HG03571 (cell line): ENCODE measurements around the gene ZDHHC19.
"Not testable (repeated sequence)": the region's sequence is repeated elsewhere in the genome, so short reads cannot be mapped to it uniquely, and the experiment has no call there.

Experiments
- ATAC-seq: cut with Tn5 transposase; IDR thresholded peaks from one replicate; pipeline ENCODE4 v1.9.1; 2021; ENCODE audit not compliant: unreplicated experiment

The ZDHHC19 gene

DNA sequence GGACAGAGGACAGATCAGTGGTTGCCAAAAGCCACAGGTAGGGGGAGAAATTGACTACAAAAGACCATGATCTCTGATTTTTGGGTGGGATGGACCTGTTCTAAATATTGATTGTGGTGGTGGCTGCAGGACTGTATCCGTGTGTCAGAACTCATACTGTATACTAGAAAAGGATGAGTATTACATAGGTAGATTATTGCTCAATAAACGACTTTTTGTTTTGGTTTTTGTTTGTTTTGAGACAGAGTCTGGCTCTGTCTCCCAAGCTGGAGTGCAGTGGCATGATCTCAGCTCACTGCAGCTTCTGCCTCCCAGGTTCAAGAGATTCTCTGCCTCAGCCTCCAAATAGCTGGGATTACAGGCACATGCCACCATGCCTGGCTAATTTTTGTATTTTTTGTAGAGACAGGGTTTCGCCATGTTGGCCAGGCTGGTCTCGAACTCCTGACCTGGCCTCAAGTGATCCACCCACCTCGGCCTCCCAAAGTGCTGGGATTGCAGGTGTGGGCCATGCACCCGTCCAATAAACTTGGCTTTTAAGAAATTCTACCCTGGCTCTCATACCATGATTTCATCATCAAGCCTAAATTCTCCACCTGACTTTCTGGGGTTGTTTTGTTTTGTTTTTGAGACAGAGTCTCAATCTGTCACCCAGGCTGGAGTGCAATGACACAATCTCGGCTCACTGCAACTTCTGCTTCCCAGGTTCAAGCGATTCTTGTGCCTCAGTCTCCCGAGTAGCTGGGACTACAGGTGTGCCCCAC, 5.6 kb downstream of the ZDHHC19 start:
- ATAC-seq: not testable (repeated sequence)

DNA sequence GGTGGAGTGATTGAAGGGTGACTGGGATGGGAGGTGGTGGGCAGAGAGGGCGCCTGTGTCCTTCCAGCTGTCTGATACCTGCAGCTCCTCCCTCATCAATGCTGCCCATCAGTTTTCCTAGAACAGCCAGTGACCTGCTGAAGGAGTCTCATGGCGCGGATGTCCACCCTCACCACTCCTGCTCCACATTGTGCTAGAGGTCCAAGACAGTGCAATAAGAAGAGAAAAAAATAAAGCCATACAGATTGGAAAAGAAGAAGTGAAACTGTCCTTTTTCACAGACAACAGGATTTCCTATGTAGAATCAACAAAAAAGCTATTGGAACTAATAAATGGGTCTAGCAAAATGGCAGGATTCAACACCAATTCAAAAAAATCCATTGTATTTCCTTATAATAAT, 7.4 kb downstream of the ZDHHC19 start:
- ATAC-seq: no peak

DNA sequence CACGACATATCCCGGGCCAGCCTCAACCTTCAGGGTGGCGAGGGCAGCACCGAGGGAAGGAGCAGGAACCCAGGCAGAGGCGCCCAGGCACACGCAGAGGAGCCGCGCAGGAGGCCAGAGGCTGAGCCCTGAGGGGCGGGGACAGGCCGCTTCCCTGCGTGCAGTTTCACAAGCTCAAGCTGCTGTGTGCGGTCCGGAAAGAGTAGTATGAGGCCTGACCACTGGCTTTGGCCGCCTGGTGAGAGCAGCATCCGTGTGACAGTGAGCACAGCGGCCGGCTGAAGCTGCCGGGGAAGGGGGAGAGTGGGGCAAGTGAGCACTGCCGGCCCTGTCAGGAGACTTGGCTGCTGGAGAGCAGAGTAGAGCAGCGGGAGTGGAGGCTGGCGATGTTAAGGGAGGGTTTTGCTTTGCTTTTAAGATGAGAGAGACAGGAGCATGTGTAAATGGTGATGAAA, 8.7 kb downstream of the ZDHHC19 start:
- no peak for ATAC-seq

DNA sequence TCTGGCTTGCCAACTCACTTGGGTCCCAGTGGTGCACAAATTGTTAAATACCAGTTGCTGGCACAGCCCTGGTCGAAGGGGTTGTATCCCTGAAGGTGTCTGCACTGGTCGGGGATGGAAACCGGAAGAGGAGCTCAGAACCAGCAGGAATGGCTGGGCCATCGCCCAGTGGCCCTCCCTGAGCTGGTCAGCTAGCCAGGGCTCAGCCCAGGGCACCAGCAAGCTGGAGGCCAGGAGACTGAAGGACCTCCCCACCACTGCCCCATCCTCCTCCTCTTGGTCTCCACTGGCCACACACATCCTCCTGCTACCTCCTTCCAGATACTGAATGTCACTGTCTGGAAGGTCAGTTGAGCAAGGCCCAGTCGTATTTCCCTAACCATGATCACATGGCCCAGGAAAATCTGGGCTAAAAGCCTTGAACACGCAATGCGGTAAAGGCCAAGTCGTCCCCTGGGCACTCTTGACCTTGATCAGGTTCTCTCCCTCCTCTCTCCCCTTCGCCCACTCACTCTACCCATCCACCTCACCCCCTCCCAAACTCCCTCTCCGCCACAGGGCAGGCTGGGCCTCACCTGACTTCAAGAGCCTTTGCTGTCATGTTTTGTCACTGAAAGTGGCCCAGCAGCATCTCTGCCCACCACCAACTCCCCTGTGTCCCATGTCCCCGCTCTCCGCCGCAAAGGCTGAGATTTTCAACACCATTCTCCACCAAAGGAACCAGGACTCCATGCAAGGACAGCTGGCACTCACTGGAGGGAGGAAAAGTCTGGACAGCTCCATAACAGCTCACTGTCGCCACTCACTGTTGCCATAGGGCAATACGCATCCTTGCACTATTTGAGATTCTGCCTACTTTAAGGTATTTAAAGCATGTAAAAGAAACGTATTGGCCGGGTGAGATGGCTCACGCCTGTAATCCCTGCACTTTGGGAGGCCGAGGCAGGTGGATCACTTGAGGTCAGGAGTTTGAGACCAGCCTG, 12.1 kb downstream of the ZDHHC19 start:
- ATAC-seq: no peak

DNA sequence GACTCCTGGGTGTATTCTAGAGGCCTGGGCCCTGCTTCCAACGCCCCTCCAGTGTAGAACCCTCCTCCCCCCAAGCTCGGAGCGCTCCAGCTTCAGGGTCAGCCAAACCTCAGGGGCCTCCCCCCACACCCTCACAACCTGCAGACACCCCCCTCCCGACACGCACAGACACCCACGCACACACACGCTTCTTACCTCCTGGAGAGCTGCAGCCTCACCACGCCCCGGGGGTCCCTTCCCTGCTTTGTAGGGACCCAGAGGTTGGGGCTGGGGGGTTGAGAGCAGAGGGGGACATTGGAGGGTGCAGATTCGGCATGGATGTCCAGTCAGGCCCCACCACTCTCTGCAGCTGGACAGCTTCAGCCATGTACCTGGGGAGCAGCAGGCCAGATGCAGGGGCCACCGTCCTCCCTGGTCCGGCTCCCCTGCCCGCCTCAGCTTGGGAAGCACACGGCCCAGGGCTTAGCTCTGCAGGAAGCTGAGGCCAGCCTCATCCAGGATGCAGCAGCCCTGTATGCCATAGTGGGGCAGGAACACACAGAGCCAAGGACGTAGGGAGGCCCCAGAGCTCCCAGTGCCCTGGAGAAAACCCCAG, 13.0 kb downstream of the ZDHHC19 start:
- no peak for ATAC-seq

DNA sequence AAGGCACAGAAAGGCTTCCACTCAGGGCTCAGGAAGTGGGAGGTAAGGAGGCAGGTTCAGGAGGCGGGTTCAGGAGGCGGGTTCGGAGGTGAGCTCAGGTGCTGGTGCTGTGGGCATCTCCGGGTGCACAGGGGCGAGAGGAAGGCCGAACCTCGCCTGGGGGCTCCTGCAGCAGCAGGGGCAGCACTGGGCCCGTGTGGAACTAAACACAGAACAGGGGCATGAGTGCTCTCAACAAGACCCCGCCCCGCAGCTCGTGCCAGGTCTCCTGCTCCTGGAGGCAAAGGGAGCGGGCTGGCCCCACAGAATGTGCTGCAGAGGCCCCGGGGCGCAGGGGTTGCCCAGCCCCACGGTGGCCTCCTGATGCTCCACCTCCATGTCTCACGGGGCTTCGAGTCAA, 13.7 kb downstream of the ZDHHC19 start:
- no peak for ATAC-seq

DNA sequence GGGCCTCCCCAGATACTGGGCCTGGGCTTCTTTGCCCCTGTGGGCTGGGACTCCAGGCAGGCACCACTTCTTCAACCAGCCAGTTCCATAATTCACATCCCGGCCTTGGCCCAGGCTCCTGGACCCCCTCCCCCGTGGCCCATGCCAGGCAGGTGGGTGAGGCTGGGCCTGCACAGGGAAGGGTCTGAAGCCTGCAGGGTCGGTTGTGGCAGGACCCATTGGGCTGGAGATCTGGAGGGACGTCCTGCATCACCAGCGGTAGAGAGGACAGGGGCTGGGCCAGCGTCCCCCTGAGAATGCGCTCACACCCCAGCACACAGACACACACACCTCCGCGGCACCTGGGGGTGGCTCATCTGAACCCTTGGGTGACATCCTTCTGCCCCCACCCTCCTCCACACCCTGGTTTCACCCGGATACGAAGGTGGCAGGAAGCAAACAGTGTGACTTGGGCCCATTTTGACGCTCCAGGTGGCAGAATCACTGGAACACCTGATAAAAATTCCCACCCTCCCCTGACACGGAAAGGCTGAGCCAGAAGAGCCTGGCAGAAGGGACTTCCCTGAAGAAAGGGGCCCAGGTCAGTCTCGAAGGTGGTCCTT, 15.4 kb downstream of the ZDHHC19 start:
- no peak for ATAC-seq

DNA sequence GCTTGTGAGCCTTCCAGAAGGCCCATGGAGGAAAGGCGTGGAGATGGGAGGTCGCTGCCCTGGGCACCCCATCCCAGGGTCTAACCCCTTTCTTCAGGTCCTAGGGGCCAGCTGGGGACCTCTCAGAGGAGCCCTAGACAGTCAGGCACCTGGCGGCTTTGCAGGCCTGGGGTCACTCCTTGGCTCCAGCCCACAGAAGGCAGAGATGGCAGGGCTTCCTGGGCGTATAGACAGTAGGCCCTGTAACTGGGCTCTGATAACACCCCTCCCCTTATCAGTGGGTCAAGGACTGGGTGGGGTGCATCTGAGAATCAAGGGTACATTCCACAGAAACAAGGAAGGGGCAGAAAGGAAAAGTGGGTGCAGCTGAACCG, 16.7 kb downstream of the ZDHHC19 start:
- ATAC-seq: no peak

DNA sequence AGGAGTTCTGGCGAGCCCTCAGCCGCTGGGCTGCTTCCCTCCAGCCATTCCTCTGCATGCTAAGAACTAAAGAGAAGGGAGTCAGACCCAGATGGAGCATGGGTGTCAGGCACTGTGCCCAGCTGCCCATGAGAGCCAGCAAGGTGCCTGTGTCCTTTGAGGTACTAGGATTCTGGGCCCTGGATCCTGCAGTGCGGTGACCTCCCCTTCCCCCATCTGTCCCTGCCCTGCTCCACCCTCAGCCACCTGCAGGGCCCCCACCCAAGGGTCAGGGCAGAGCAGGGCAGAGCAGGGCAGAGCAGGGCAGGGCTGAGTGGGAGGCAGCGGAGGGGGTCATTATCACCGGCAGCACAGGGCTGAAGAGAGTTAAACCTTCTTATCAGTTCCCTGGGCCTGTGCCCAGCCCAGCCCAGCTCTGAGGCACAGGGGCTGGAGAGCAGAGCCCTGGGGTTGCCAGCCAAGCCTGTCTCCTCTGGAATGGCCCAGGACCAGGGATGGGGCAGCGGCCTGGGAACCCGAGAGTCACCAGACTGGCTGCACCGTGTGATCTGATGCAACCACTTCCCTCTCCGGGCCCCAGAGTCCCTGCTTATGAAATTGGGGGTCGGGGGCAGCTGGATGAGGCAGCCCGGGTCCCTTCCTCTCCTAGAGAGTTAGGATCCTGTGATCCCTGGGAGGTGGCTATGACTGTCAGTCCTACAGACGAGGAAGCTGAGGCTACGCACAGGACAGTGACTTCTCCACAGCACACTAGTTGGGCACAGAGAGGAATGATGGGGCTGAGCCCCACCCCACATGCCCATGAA, 17.3 kb downstream of the ZDHHC19 start:
- no peak for ATAC-seq

DNA sequence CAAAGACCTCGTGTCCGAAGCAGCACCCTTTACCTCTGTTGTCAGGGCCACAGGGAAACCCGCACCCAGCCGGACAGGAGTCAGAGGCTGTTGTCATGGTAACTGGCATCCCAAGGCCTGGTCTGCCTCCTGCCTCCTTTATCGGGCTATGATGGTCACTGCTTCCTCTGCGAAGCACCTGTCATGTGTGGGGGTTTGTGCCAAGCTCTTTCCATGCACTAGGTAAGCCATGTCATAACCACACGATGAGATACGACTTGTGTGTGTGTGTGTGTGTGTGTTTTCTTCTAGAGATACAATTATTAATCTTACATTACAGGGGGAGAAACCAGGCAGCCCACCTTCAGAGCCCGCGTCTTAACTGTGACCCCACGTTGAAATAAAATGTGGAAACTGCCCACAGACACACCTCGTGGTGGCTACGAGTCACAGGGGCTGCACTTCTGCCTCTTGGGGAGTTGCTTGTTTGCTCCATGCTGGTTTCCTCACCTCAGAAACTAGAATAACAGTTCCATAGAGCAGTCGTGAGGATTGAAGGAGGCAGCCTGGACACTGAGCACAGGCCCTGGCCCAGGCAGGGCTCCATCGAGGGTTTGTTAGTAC, 18.0 kb downstream of the ZDHHC19 start:
- ATAC-seq: no peak

DNA sequence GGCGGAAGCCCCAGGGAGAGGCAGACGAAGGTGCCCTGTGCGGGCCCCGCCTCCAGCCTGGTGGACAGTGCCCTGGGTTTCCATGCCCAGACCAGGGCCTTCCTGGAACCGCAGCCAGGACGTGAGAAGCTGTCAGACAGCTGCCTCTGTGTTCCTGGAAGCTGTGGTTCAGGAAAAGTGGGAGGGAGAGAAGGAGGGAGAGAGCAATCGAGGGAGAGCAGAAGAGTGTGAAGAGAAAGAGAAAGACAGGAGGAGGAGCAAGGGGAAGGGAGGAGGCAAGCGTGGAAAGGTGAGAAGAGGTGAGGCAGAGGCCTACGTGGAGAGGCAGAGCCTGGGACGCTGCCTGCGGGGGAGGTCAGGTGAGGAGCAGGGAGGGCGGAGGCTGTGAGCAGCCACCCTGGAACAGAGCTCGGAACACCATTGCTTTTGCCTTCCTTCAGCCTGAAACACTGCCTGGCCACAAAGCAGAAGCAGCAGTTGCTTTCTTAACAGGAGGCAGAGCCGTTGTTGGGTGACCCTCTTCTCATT, 18.6 kb downstream of the ZDHHC19 start:
- peak; percentile 11 for ATAC-seq

DNA sequence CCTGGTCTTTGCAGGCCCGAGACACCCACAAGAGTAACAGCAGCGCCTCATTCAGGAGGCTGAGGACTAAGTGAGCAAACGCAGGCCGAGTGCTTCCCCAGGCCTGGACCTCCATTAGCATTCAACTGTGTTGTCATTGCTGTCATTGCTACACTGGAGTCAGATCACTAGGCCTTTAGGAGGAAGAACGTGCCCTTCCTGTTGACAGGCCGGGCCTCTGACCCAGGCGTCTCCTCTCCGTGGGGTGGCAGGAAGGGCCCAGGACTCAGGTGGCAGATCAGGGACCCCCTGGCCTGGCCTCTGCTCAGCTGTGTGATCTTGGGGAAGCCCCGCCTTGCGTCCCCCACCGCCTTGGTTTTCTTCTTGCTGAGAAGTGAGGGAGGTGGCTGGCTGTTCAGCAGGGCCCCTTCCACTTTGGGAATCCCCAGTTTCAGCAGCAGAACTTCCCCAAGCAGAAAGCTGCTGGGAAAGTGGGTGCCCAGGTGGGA, 19.1 kb downstream of the ZDHHC19 start:
- ATAC-seq: peak; percentile 45

DNA sequence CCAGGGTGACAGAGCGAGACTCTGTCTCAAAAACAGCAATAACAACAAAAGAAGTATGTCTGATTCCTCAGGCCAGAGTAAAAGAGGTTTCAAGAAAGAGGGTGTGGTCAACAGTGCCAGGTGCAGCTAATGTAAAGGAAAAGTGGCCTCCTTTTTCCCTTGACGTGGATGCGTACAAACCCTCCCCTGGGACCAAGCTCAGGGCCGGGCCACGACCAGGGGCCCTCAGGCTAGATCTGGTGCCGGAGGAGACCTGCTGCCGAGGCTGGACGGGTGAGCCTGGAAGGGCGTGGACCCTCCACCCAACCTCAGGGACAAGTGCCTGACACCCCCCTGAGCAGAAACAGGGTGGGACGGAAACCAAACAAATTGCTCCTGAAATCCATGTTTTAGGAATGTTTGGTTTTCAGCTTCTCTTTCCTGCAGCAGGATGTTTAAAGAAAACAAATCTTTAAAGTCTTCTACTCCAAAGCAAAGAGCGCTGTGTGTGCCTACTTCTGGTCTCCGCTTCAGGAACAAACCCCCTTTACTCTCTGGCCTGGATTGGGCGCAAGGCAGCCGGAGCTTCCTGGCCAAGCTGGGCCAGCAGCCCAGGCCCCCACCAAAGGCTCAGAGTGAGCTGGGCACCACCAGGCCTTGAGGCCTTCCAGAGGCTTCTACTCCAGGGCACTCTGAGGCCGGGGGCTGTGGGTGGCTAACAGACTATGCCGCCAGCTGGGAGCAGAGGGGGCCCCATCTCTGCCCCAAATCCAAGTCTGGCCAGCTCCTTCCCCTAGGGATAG, 21.4 kb downstream of the ZDHHC19 start:
- no peak for ATAC-seq

DNA sequence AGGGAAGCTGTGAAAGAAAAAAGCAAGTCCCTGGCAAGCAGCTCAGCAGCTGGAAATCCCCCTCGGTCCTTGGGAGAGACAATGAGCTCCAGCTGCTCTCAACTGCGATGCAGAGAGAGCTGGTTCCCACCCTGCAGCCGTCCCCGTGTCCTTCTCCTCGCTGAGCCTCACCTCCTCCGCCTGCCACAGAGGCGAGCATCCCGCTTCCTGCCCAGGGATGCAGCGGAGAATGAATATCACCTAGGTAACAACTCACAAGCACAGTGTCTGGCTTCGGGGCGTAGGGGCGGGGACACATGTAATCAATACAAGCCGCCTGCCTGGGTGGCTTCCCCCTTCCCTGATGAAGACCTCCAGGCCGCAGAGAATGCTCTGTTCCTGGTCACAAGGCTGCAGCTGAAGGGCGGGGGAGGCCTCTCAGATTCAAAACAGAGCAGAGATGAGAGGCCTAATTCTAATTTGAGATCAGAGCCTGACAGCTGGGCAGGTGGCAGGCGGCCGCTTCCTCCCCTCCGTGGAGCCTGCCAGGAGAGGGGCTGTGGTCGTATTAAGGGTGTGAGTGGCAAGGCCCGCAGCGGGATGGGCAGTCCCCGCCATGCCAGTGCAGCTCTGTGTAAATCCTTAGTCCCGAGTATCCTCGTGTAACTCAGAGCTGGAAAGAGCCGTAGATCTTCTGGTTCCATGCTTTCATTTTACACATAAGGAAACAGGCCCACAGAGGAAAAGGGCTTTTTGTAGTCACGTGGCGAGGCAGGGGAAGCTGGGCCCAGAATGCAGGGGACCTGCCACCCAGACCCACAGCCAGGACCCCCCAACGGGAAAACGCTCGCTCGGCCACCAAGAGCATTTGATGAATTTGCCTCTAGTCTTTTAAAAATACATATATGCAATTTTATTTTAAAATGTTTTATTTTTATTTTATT, 24.3 kb downstream of the ZDHHC19 start:
- peak; percentile 41 for ATAC-seq

DNA sequence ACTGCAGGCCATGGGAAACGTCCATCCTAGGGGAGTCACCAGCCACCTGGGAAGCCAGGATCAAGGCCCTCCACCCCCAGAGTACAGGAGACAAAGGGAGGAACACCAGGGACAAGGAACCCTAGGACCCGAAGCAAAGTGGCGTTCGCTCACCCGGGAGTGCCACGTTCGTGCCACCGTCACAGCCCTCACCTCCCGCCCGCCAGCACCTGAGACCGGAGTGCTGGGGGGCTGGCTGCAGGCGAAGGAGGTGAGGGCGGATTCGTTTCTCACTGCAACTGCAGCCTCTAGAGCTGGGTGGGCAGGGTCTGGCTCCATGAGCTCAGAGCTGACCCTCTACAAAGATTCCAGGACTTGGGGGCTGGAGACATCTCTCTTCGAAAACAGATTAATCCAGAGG, 26.3 kb downstream of the ZDHHC19 start:
- no peak for ATAC-seq

DNA sequence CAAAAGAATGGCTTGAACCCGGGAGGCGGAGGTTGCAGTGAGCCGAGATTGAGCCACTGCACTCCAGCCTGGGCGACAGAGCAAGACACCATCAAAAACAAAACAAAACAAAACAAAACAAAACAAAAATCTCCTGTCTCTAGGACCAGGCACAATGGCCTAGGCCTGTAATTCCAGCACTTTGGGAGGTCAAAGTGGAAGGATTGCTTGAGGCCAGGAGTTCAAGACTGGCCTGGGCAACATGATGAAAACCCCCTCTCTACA, 27.1 kb downstream of the ZDHHC19 start:
- not testable (repeated sequence) for ATAC-seq

DNA sequence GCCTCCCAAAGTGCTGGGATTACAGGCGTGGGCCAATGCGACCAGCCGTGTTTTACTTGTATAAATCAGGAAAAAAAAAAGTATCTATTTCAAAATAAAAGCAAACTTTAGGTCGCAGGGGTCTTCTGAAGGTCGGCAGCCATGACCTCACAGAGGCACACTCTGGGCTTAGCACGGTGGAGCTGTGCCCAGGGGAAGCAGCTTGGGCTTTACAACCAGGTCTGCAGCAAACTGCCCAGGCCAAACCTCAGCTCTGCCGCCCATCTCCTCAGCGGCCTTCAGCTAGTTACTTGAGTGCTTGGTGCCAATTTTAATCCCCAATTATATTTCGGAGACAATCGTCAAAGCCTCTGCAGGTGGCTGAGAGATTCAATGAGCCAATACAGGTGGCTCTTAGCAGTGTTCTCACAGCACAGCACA, 30.1 kb downstream of the ZDHHC19 start:
- no peak for ATAC-seq

DNA sequence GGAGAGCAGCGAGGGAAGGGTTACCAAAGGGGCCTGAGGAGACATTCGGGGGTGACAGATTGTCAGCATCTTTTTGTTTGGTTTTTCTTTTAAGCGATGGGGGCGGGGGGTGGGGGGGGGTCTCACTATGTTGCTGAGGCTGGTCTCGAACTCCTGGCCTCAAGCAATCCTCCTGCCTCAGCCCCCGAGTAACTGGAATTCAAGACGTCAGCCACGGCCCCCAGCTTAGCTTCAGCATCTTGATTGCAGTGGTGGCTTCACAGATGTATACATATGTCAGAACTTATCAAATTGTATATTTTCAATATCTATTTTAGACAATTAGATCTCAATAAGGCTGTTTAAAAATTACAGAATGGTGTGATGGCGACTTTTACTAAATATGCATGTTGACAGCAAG, 30.9 kb downstream of the ZDHHC19 start:
- ATAC-seq: no peak
